Vagina (tissue), 2 donors: ENCODE measurements around the gene EXD3. TPM values are rescaled to one million over a fixed set of nuclear protein-coding genes. Genes with fewer than 3 reads are reported as not detected.

Experiments
- DNase-seq, 2 donors: peaks; one replicate each; pipeline ENCODE4 v3.0.0-alpha.2; 2017; ENCODE audit errors: extremely low spot score in 2 of 2
- H3K27ac ChIP-seq: fragments of 200-600 bp; sonication (generic); one replicate; pipeline ENCODE4 v1.5.1; 2019
- H3K27me3 ChIP-seq: fragments of 200-600 bp; sonication (generic); one replicate; pipeline ENCODE4 v1.5.1; 2019
- H3K36me3 ChIP-seq, 2 donors: fragments of 200-600 bp; sonication (generic); one replicate each; pipeline ENCODE4 v1.5.1; 2017 to 2019
- H3K4me1 ChIP-seq: fragments of 200-600 bp; sonication (generic); one replicate; pipeline ENCODE4 v1.5.1; 2019
- H3K4me3 ChIP-seq, 2 donors: fragments of 200-600 bp; sonication (generic); 1 replicate in 1 of 2; 2 replicates in 1 of 2; pipeline ENCODE4 v1.5.1; 2016 to 2019
- H3K9me3 ChIP-seq: fragments of 200-600 bp; sonication (generic); one replicate; pipeline ENCODE4 v1.5.1; 2019
- POLR2A ChIP-seq, 2 donors: fragments of 450-650 bp; IDR thresholded peaks; one replicate each; pipeline ENCODE4 v1.6.1; 2017; ENCODE audit warnings: antibody characterized with exemption in 2 of 2, mild to moderate bottlenecking in 2 of 2, moderate library complexity in 2 of 2
- POLR2AphosphoS5 ChIP-seq, 2 donors: sonication (generic); formaldehyde crosslinking; IDR thresholded peaks; one replicate each; pipeline ENCODE4 v1.9.0; 2017; ENCODE audit warnings: antibody characterized with exemption in 2 of 2, mild to moderate bottlenecking in 2 of 2, low read depth in 1 of 2; ENCODE audit not compliant: insufficient read depth in 1 of 2
- intact Hi-C: fragments of 100-400 bp; cut with DNase I; formaldehyde crosslinking; loops from one replicate; pipeline ENCODE4 v1.15.1; 2023
- total RNA-seq: library from RNA; depleted of rRNA; stranded (reverse); fragments of >200 nt; gene quantifications from one replicate; pipeline ENCODE4 v1.2.3, GENCODE V29; 2016
- TF ChIP-seq, protein P1 (sequence below), 3 experiments: fragments of 450-650 bp in 2 of 3; fragments of 200-600 bp in 1 of 3; sonication (generic) in 1 of 3; IDR thresholded peaks; one replicate each; pipeline ENCODE4 v1.5.1; 2017 to 2019; ENCODE audit warnings: antibody characterized with exemption in 3 of 3, mild to moderate bottlenecking in 2 of 3, moderate library complexity in 2 of 3

Gene EXD3
- total RNA-seq, 1 donor from 2014 or later = 35.6 TPM

DNA sequence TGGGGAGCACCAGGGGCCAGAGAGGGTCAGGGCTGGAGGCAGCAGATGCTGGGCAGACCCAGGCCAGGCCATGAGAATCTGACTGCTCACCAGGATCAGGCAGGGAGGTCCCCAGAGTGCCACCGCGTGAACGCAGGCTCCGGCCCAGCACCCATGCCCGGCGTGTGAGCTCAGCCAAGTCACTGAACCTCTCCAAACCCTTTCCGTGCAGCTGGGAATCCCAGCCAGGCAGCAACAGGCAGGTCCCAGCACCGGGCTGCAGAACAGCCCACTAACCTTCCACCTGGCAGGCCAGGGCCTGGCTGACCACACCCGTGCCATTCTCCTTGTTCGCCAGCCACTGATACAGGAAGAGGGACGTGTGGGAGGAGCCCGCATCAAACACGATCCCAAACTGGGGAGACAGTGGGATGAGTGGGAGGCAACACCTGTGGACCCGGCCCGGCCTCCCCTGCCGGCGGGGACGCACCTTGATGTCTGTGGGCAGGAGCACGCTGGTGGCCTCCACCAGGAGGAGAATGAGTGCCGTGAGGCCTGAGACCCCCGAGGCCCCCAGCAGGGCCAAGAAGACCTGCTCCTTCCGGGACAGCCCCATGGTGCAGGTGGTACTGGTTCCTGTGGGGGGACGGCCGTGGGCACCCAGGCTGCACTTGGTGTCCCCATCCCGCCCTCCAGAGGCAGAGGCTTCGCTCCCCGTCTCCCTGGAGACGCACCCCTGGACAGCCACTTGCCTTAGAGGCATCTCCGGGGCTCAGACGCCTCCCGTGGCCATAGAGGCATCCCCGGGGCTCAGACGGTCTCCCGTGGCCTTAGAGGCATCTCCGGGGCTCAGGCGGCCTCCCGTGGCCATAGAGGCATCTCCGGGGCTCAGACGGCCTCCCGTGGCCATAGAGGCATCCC, 15.0 kb upstream of the EXD3 start:
- DNase-seq = no peak
- Histone ChIP-seq H3K4me1 (peaks cover 21% of the 10 kb centered on the region), H3K27ac (no peak overlapping the region), H3K9me3 (no peaks in the 10 kb centered on the region), H3K4me3 (no peak overlapping the region), H3K27me3 (no peaks in the 10 kb centered on the region), H3K36me3 (no peaks in the 10 kb centered on the region)
- TF ChIP-seq POLR2A (IDR thresholded peaks at IDR 0.05) = no peak
- no peak for TF ChIP-seq POLR2AphosphoS5 (IDR thresholded peaks at IDR 0.05; ENCODE audit: insufficient read depth in 1 of 2, low read depth in 1 of 2)
- TF ChIP-seq, protein P1, sequence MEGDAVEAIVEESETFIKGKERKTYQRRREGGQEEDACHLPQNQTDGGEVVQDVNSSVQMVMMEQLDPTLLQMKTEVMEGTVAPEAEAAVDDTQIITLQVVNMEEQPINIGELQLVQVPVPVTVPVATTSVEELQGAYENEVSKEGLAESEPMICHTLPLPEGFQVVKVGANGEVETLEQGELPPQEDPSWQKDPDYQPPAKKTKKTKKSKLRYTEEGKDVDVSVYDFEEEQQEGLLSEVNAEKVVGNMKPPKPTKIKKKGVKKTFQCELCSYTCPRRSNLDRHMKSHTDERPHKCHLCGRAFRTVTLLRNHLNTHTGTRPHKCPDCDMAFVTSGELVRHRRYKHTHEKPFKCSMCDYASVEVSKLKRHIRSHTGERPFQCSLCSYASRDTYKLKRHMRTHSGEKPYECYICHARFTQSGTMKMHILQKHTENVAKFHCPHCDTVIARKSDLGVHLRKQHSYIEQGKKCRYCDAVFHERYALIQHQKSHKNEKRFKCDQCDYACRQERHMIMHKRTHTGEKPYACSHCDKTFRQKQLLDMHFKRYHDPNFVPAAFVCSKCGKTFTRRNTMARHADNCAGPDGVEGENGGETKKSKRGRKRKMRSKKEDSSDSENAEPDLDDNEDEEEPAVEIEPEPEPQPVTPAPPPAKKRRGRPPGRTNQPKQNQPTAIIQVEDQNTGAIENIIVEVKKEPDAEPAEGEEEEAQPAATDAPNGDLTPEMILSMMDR (IDR thresholded peaks at IDR 0.05) = no peak
- intact Hi-C loops = no loop called here

DNA sequence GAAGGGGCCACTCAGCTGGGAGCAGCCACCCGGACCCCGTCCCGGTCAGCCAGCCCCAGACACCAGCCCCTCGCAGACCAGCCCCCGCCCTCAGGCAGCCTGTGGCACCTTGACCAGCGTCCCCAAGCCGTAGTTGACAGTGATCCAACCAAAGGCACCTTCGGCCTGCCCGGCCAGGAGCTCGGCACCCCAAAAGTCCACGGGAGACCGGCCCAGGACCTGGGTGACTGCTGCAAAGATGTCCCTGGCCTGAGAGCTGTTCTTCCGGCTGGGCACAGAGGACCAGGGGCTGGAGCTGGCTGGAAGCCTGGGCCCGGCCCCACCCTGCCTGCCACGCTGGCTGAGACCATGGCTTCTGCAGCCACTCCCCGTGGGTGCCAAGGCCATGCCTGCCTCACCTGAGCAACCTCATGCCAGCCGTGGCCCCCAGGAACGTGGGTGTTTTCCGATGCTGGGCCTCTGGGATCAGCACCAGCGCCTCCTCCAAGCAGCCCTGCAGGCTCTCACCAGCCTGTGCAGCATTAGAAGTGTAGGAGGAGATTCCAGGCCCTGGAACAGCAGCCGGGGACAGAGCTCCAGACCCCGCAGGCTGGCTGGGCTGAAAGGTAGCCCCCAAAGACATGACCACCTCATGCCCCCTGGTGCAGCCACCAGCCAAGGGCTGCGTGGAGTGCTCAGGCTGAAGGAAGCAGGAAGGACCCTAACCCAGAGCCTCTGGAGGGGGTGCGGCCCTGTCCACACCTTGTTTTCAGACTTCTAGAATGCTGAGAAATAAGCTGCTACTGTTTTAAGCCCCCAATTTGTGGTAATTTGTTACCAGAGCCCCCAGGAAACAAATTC, 14.0 kb upstream of the EXD3 start:
- H3K27me3 ChIP-seq = no peaks in the 10 kb centered on the region
- TF ChIP-seq, protein P1 (IDR thresholded peaks at IDR 0.05) = no peak
- TF ChIP-seq POLR2AphosphoS5 (IDR thresholded peaks at IDR 0.05; ENCODE audit: insufficient read depth in 1 of 2, low read depth in 1 of 2) = no peak
- no peak for TF ChIP-seq POLR2A (IDR thresholded peaks at IDR 0.05)
- intact Hi-C loops = no loop called here
- no peak overlapping the region for H3K4me3 ChIP-seq
- H3K27ac ChIP-seq = no peak overlapping the region
- H3K9me3 ChIP-seq = no peaks in the 10 kb centered on the region
- peaks cover 21% of the 10 kb centered on the region for H3K4me1 ChIP-seq
- no peaks in the 10 kb centered on the region for H3K36me3 ChIP-seq
- no peak for DNase-seq

DNA sequence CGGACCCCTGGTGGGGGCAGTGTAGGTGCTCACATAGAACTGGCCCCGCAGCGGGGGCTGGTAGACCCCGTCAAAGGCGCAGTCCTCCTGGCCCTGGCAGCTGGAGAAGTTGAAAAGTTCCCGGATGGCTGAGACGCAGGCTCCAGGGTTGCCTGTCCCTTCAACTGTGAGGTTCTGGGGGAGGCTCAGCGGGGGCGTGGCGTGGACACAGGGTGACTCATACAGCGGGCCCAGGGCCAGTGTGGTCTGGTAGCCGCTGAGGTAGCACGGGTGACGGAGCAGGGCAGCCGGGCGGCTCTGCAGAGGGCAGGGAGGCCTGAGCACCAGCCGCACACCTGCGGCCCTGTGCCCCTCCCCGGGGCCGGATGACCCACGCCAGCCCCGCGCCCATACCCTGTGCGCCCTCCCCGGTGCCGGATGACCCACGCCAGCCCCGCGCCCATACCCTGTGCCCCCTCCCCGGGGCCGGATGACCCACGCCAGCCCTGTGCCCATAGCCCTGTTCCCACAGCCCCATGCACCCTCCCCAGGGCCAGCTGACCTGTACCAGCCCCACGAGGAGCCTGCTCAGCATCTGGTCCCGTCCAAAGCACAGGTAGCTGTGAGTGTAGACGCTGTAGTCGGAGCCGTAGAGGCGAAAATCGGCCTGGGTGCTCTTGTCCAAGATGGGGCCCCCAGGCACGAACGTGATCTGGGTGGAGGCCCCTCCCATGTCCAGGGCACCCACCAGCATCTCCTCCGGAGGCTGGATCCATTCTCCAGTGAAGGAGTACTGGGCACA, 13.2 kb upstream of the EXD3 start:
- Histone ChIP-seq H3K4me1 (peaks cover 13% of the 10 kb centered on the region), H3K27ac (no peak overlapping the region), H3K36me3 (no peaks in the 10 kb centered on the region), H3K9me3 (no peaks in the 10 kb centered on the region), H3K4me3 (no peak overlapping the region), H3K27me3 (no peaks in the 10 kb centered on the region)
- no peak for DNase-seq
- intact Hi-C loops = no loop called here
- TF ChIP-seq, protein P1 (IDR thresholded peaks at IDR 0.05) = no peak
- TF ChIP-seq POLR2AphosphoS5 (IDR thresholded peaks at IDR 0.05; ENCODE audit: insufficient read depth in 1 of 2, low read depth in 1 of 2) (no peak), POLR2A (IDR thresholded peaks at IDR 0.05) (no peak)

DNA sequence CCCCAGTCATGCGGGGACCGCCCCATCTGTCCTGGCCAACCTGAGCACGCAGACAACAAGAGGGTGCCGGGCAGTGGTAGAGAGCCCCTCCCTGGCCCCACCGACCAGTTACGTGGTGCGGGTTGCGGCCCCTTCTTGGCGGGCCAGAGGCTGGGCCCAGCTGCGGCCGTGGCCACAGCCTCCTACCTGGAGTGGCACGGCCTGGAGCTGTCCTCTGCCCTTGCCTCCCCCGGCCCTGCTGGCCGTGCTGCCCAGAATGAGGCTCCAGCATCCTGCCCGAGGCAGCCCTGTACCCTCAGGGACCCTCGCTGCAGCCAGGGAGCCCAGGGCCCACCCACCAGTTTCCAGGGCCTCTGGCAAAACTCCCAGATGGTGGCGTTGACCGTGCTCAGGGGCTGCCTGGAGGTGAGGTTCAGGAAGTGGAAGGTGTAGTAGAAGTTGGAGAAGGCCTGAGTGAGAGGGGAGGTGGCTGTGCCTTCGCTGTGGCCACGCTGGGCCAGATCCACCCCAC, 12.5 kb upstream of the EXD3 start:
- H3K9me3 ChIP-seq = no peaks in the 10 kb centered on the region
- no peaks in the 10 kb centered on the region for H3K36me3 ChIP-seq
- H3K4me1 ChIP-seq = peaks cover 12% of the 10 kb centered on the region
- intact Hi-C loops = no loop called here
- H3K27me3 ChIP-seq = no peaks in the 10 kb centered on the region
- no peak overlapping the region for H3K27ac ChIP-seq
- DNase-seq = no peak
- H3K4me3 ChIP-seq = no peak overlapping the region
- TF ChIP-seq, protein P1 (IDR thresholded peaks at IDR 0.05) = no peak
- TF ChIP-seq POLR2AphosphoS5 (IDR thresholded peaks at IDR 0.05; ENCODE audit: insufficient read depth in 1 of 2, low read depth in 1 of 2) = no peak
- TF ChIP-seq POLR2A (IDR thresholded peaks at IDR 0.05) = no peak
